ENCODE results near the gene RFLNA.

DNA sequence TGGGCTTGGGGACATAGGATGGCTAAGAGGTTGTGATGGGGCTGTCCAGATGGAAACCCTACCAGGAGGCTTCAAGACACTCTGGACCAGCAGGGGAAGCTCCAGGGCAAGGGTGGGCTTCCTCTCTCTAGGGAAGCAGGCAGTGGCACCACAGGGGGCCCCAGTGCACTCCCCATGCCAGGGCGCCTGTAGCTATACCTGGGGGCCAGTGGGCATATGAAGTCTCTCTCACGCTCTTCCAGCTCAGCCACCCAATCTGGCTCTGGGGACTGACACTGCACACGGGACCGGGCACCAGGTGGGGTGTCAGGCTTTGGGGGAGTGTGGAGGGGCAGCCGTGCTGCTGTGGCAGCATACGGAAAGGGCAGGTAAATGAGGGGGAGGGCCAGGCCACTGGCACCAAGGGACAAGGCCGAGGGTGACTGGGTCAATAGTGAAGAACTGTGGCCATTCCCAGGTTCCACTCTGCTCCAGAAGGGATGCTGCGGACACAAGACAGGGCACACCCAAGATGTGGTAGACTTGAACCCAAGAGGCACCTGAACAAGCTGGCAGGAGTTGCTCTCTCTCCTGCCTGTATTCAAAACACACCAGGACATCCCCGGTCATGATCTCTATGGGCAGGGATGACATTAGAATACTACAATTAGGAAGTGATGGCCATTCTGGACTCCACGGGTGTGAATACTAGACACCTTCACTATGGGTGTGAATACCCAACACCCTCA, 27.5 kb downstream of the RFLNA start:
- TF ChIP-seq, protein P1, sequence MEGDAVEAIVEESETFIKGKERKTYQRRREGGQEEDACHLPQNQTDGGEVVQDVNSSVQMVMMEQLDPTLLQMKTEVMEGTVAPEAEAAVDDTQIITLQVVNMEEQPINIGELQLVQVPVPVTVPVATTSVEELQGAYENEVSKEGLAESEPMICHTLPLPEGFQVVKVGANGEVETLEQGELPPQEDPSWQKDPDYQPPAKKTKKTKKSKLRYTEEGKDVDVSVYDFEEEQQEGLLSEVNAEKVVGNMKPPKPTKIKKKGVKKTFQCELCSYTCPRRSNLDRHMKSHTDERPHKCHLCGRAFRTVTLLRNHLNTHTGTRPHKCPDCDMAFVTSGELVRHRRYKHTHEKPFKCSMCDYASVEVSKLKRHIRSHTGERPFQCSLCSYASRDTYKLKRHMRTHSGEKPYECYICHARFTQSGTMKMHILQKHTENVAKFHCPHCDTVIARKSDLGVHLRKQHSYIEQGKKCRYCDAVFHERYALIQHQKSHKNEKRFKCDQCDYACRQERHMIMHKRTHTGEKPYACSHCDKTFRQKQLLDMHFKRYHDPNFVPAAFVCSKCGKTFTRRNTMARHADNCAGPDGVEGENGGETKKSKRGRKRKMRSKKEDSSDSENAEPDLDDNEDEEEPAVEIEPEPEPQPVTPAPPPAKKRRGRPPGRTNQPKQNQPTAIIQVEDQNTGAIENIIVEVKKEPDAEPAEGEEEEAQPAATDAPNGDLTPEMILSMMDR (IDR thresholded peaks at IDR 0.05) = no peak
- TF ChIP-seq POLR2A (IDR thresholded peaks at IDR 0.05) = no peak
- TF ChIP-seq EP300 (IDR thresholded peaks at IDR 0.05) = no peak

Data from tibial nerve (tissue), 4 donors.